ENCODE data around the gene SLC48A1.

SLC48A1 gene

GRCh38 chr12:47744778-47745436 lies 28.1 kb upstream of the SLC48A1 start:
- no peak for DNase-seq

- DNase-seq, result no peak
Observed at GRCh38 chr12:47745485-47746041, 27.5 kb upstream of the SLC48A1 start.

GRCh38 chr12:47746073-47746472 lies 27.0 kb upstream of the SLC48A1 start:
- DNase-seq, result no peak

- no peak for DNase-seq
Observed at GRCh38 chr12:47746523-47746922, 26.5 kb upstream of the SLC48A1 start.

GRCh38 chr12:47747126-47747525 lies 25.9 kb upstream of the SLC48A1 start:
- no peak for DNase-seq

GRCh38 chr12:47747596-47748506 lies 25.2 kb upstream of the SLC48A1 start:
- no peak for DNase-seq

GRCh38 chr12:47748507-47748828 lies 24.6 kb upstream of the SLC48A1 start:
- no peak for DNase-seq

GRCh38 chr12:47748899-47749298 lies 24.1 kb upstream of the SLC48A1 start:
- no peak for DNase-seq

GRCh38 chr12:47750229-47750798 lies 22.7 kb upstream of the SLC48A1 start:
- DNase-seq, result no peak

GRCh38 chr12:47750916-47751470 lies 22.0 kb upstream of the SLC48A1 start:
- DNase-seq, result no peak

GRCh38 chr12:47751561-47751960 lies 21.5 kb upstream of the SLC48A1 start:
- no peak for DNase-seq

GRCh38 chr12:47752121-47752520 lies 20.9 kb upstream of the SLC48A1 start:
- no peak for DNase-seq

- DNase-seq, result no peak
Observed at GRCh38 chr12:47752552-47752951, 20.5 kb upstream of the SLC48A1 start.

GRCh38 chr12:47753021-47754001 lies 19.7 kb upstream of the SLC48A1 start:
- no peak for DNase-seq

GRCh38 chr12:47754126-47754525 lies 18.9 kb upstream of the SLC48A1 start:
- DNase-seq, result no peak

- no peak for DNase-seq
Observed at GRCh38 chr12:47754881-47755280, 18.2 kb upstream of the SLC48A1 start.

- no peak for DNase-seq
Observed at GRCh38 chr12:47755655-47756562, 17.1 kb upstream of the SLC48A1 start.

GRCh38 chr12:47757364-47757839 lies 15.6 kb upstream of the SLC48A1 start:
- DNase-seq, result no peak

GRCh38 chr12:47757840-47758583 lies 15.0 kb upstream of the SLC48A1 start:
- no peak for DNase-seq

GRCh38 chr12:47758584-47758833 lies 14.5 kb upstream of the SLC48A1 start:
- no peak for DNase-seq
